Fibroblast of pulmonary artery (primary cell): ENCODE data around the gene TPST1.

Source experiments
- DNase-seq: peaks from one replicate; pipeline ENCODE4 v3.0.0-alpha.2; 2010; ENCODE audit warnings: low read depth
- H3K4me3 ChIP-seq: replicated peaks from 2 replicates; pipeline ENCODE4 v1.5.1; 2011; ENCODE audit warnings: low read depth, mild to moderate bottlenecking, control low read depth, low read length, moderate library complexity
- CTCF ChIP-seq: IDR thresholded peaks from 2 replicates; pipeline ENCODE4 v1.5.1; 2011; ENCODE audit warnings: mild to moderate bottlenecking, control low read depth, low read length, inconsistent platforms; ENCODE audit errors: missing control alignments

TPST1 gene

GRCh38 chr7:66330961-66331360 is 125.8 kb downstream of the TPST1 start:
- H3K4me3 ChIP-seq = no peak overlapping the region
- peak; percentile 69 for DNase-seq
- TF ChIP-seq CTCF = no peak

- no peak overlapping the region for H3K4me3 ChIP-seq
- TF ChIP-seq CTCF = no peak
- no peak for DNase-seq
These were observed 126.7 kb downstream of the TPST1 start for GRCh38 chr7:66331883-66332282.

GRCh38 chr7:66333443-66333842 is 128.3 kb downstream of the TPST1 start:
- no peak overlapping the region for H3K4me3 ChIP-seq
- TF ChIP-seq CTCF = no peak
- DNase-seq = no peak

GRCh38 chr7:66335318-66335717 is 130.2 kb downstream of the TPST1 start:
- no peak for TF ChIP-seq CTCF
- no peak for DNase-seq

GRCh38 chr7:66336760-66337159 is 131.6 kb downstream of the TPST1 start:
- DNase-seq = no peak
- no peak for TF ChIP-seq CTCF
- no peak overlapping the region for H3K4me3 ChIP-seq

More at GRCh38 chr7:66335318-66335717, 130.2 kb downstream of the TPST1 start:
- H3K4me3 ChIP-seq = no peak overlapping the region

- no peak overlapping the region for H3K4me3 ChIP-seq
- DNase-seq = no peak
- no peak for TF ChIP-seq CTCF
These were observed 134.0 kb downstream of the TPST1 start for GRCh38 chr7:66339141-66339540.

- DNase-seq = peak; percentile 85
These were observed 139.0 kb downstream of the TPST1 start for GRCh38 chr7:66344166-66344565.

More at GRCh38 chr7:66344166-66344565, 139.0 kb downstream of the TPST1 start:
- no peak for TF ChIP-seq CTCF
- no peak overlapping the region for H3K4me3 ChIP-seq
